Measurements from ENCODE around the gene DBX1. TPM values are rescaled to one million over a fixed set of nuclear protein-coding genes. Genes with fewer than 3 reads are reported as not detected.
A peak's percentile ranks its signal among the peaks of the same experiment; 100 is the strongest.
"Not testable (repeated sequence)": the region's sequence is repeated elsewhere in the genome, so short reads cannot be mapped to it uniquely, and the experiment has no call there.

Gene DBX1
- total RNA-seq, 1 donor from 2014 or later = 0.29 TPM

DNA sequence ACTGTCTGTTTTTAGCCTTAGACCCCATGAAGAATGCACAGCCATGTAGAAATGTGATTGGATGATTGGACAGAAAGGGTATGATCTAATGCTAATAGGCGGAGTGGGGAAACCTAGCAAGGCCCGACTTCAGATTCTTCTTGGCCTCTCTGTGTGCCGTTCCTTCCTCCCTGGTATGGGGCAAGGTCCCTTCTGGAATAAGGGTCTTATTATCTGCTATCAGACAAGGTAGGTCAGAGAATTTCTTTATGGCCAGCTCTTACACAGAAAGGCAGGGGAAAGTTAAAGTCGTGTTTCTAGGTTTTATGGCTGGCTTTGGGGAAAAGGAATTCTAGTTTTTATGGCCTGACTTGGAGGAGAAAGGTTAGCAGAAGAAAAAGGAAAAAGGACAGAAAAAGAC is 30.6 kb downstream of the DBX1 start:
- H3K36me3 Mint-ChIP-seq (ENCODE audit: unreplicated experiment) = no peaks in the 10 kb centered on the region
- TF ChIP-seq CTCF (IDR thresholded peaks at IDR 0.05; ENCODE audit: partially characterized antibody, unreplicated experiment) = no peak
- peaks cover 5% of the 10 kb centered on the region for H3K27me3 Mint-ChIP-seq (ENCODE audit: unreplicated experiment)
- H3K9me3 Mint-ChIP-seq (ENCODE audit: unreplicated experiment) = no peaks in the 10 kb centered on the region
- H3K27ac Mint-ChIP-seq (ENCODE audit: unreplicated experiment) = no peak overlapping the region
- H3K4me1 Mint-ChIP-seq (ENCODE audit: low read depth, unreplicated experiment) = no peaks in the 10 kb centered on the region
- no peak overlapping the region for H3K4me3 Mint-ChIP-seq (ENCODE audit: unreplicated experiment)
- DNase-seq = no peak

- not testable (repeated sequence) for H3K36me3 Mint-ChIP-seq (ENCODE audit: unreplicated experiment); DNase-seq; H3K4me3 Mint-ChIP-seq (ENCODE audit: unreplicated experiment); H3K27ac Mint-ChIP-seq (ENCODE audit: unreplicated experiment); H3K4me1 Mint-ChIP-seq (ENCODE audit: low read depth, unreplicated experiment); H3K27me3 Mint-ChIP-seq (ENCODE audit: unreplicated experiment); H3K9me3 Mint-ChIP-seq (ENCODE audit: unreplicated experiment)
- TF ChIP-seq CTCF (IDR thresholded peaks at IDR 0.05; ENCODE audit: partially characterized antibody, unreplicated experiment) = peak; percentile 6
Measured at GRCh38 chr11:20128528-20128825, 31.8 kb downstream of the DBX1 start.

DNA sequence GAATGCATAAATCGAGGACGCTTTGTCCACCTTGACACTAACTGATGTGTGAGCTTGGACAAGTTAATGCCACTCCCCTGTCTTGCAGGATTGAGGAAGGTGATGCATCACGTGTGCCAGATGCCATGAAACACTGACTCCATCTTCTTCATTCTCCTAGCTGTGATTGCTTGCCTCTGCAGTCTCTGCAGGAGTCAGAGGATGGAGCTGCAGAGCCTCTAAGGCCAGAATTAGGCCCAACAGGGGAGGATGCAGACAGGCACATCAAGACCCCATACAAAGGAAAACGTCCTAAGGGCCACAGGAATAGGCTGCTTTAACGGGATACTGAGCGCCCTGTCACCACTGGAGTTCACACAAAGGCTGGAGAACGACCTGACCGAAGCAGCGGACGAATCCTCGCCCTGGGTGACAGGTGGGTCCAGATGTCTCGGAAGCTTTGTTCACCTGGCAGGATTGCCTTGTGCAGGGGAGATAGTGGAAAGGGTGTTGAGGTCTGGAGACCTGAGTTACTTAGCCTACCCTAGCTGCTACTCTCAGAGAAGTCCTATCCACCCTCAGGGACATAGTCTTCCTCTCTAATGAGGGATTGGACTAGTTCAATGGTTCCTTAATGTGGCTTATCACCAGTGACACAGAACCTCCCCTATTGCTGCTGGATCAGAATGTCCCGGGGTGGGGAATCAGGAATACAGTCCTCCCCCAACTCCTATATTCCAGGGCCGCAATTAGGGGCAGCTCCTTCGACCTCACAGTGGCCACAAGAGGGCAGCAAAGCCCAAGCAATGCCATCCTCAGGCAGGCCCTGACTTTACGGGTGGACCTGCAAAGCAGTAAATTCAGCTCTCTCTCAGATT is 32.4 kb downstream of the DBX1 start:
- DNase-seq = peak; percentile 94
- Mint-ChIP-seq H3K27ac (ENCODE audit: unreplicated experiment) (no peak overlapping the region), H3K27me3 (ENCODE audit: unreplicated experiment) (peaks cover 3% of the 10 kb centered on the region), H3K9me3 (ENCODE audit: unreplicated experiment) (no peaks in the 10 kb centered on the region), H3K4me1 (ENCODE audit: low read depth, unreplicated experiment) (no peaks in the 10 kb centered on the region), H3K36me3 (ENCODE audit: unreplicated experiment) (no peaks in the 10 kb centered on the region), H3K4me3 (ENCODE audit: unreplicated experiment) (no peak overlapping the region)
- TF ChIP-seq CTCF (IDR thresholded peaks at IDR 0.05; ENCODE audit: partially characterized antibody, unreplicated experiment) = peak; percentile 87

DNA sequence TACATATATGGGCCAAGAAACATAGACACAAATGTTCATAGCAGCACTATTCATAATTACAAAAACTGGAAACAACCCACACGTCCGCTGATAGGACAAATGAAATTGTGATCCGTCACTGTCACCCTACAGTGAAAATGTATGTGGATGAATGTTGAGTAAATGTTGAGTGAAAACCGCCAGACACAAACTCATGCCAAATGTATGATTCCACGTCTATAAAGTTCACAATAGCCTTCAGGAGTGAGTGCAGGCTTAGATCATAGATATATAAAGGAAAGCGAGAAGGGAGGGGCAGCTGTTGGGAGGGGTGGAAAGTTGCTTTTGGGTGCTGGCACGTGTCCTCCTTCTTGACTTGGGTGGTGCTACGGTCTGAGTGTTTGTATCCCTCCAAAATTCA is 33.6 kb downstream of the DBX1 start:
- Mint-ChIP-seq H3K4me3 (ENCODE audit: unreplicated experiment) (no peak overlapping the region), H3K4me1 (ENCODE audit: low read depth, unreplicated experiment) (no peaks in the 10 kb centered on the region), H3K27ac (ENCODE audit: unreplicated experiment) (no peak overlapping the region), H3K36me3 (ENCODE audit: unreplicated experiment) (no peaks in the 10 kb centered on the region), H3K27me3 (ENCODE audit: unreplicated experiment) (peaks cover 3% of the 10 kb centered on the region), H3K9me3 (ENCODE audit: unreplicated experiment) (no peaks in the 10 kb centered on the region)
- DNase-seq = no peak
- TF ChIP-seq CTCF (IDR thresholded peaks at IDR 0.05; ENCODE audit: partially characterized antibody, unreplicated experiment) = no peak

DNA sequence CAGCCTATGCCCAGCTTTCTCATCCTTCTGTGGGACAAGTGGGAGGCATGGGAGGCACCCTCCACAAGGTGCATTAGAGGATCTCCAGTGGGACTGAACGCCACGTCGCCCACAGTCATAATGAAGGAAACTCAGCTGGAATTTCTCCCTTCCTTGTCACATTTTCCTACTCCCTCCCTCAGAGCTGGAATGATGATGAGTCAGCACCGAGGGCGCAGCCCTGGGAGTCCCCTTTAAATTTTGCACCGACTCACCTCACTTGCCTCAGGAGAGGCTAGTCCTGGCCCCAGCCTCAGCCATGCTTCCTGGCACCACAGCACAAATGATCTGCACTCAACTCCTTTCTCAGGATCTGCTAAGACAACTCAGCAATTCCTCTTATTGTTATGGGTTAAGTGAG is 34.3 kb downstream of the DBX1 start:
- no peak overlapping the region for H3K27ac Mint-ChIP-seq (ENCODE audit: unreplicated experiment)
- no peak for TF ChIP-seq CTCF (IDR thresholded peaks at IDR 0.05; ENCODE audit: partially characterized antibody, unreplicated experiment)
- no peaks in the 10 kb centered on the region for H3K9me3 Mint-ChIP-seq (ENCODE audit: unreplicated experiment)
- H3K4me3 Mint-ChIP-seq (ENCODE audit: unreplicated experiment) = no peak overlapping the region
- no peak for DNase-seq
- H3K4me1 Mint-ChIP-seq (ENCODE audit: low read depth, unreplicated experiment) = no peaks in the 10 kb centered on the region
- peaks cover 3% of the 10 kb centered on the region for H3K27me3 Mint-ChIP-seq (ENCODE audit: unreplicated experiment)
- no peaks in the 10 kb centered on the region for H3K36me3 Mint-ChIP-seq (ENCODE audit: unreplicated experiment)

All from glutamatergic neuron (in vitro differentiated cells).